ENCODE measurements around the gene VRK3.
"Not testable (repeated sequence)": the region's sequence is repeated elsewhere in the genome, so short reads cannot be mapped to it uniquely, and the experiment has no call there.

VRK3 gene

DNA sequence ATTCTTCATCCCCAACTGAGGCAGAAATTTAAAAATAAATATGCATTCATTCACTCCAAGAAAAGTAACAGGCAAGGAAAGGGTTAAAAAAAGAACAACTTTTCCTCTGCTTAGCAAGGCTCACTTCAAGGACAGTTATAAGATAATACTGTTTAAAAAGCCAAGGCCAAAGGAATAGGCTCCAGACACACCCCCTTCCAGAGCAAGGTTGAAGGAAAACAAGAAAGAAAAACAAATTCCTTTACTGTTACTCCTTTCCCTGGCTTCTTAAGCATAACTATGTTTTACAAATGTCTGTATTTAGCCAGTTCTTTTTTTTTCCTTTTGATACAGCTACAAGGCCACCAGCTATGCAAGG, 72.7 kb downstream of the VRK3 start:
- DNase-seq (ENCODE audit: low read depth), result no peak
- TF ChIP-seq, protein P1, sequence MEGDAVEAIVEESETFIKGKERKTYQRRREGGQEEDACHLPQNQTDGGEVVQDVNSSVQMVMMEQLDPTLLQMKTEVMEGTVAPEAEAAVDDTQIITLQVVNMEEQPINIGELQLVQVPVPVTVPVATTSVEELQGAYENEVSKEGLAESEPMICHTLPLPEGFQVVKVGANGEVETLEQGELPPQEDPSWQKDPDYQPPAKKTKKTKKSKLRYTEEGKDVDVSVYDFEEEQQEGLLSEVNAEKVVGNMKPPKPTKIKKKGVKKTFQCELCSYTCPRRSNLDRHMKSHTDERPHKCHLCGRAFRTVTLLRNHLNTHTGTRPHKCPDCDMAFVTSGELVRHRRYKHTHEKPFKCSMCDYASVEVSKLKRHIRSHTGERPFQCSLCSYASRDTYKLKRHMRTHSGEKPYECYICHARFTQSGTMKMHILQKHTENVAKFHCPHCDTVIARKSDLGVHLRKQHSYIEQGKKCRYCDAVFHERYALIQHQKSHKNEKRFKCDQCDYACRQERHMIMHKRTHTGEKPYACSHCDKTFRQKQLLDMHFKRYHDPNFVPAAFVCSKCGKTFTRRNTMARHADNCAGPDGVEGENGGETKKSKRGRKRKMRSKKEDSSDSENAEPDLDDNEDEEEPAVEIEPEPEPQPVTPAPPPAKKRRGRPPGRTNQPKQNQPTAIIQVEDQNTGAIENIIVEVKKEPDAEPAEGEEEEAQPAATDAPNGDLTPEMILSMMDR (IDR thresholded peaks at IDR 0.05; ENCODE audit: insufficient read depth, low read depth, low read length, missing control alignments), result no peak
- no peak overlapping the region for H3K4me3 ChIP-seq (ENCODE audit: low read depth, low read length)

- no peak for DNase-seq (ENCODE audit: low read depth)
- H3K4me3 ChIP-seq (ENCODE audit: low read depth, low read length), result no peak overlapping the region
- TF ChIP-seq, protein P1 (IDR thresholded peaks at IDR 0.05; ENCODE audit: insufficient read depth, low read depth, low read length, missing control alignments), result no peak
Measured at GRCh38 chr19:49951806-49952478, 73.2 kb downstream of the VRK3 start.

DNA sequence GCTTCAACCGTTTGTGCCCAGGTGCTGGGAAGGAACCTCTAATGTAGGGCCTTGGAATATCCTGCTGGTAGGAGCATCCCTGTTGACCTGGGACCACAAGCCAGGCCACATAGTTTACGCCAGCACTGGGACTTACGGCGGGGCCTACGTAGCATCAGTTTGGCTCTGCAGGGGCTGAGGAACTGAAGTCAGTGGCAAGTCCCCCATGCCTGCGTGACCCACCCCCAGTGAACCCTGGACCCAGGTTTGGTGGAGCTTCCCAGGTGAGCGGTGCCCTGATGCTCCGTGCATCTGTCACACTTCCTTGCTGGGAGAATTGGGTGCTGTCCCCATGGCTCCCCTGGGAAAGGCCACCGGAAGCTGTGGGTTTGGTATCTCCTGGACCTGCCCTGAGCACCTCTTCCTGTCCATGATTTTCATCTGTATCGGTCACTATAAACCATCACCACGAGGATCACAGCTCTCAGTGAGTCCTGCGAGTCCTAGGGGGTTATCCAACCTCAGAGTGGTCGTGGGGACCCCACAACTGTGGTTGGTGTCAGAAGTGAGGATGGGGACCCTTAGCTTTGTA, 74.1 kb downstream of the VRK3 start:
- no peak for DNase-seq (ENCODE audit: low read depth)
- H3K4me3 ChIP-seq (ENCODE audit: low read depth, low read length), result no peak overlapping the region
- TF ChIP-seq, protein P1 (IDR thresholded peaks at IDR 0.05; ENCODE audit: insufficient read depth, low read depth, low read length, missing control alignments), result no peak

DNA sequence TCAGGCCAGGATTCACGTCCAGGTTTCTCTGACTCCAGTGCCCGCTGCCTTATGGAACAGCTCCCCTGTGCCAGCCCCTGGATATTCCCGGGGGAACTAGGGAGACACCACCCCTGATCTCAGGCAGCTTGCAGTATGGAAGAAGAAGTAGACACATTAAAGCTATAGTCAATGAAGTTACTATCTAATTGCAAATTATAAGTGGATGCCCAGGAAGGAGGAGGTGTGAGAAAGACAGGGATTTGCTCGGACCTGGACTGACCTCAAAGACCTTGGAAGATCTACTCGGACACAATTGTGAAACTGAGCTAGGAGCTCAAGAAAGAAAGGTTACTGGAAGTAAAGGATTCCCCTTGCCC, 74.6 kb downstream of the VRK3 start:
- TF ChIP-seq, protein P1 (IDR thresholded peaks at IDR 0.05; ENCODE audit: insufficient read depth, low read depth, low read length, missing control alignments), result no peak
- DNase-seq (ENCODE audit: low read depth), result no peak
- no peak overlapping the region for H3K4me3 ChIP-seq (ENCODE audit: low read depth, low read length)

- no peak for DNase-seq (ENCODE audit: low read depth)
- TF ChIP-seq, protein P1 (IDR thresholded peaks at IDR 0.05; ENCODE audit: insufficient read depth, low read depth, low read length, missing control alignments), result no peak
- H3K4me3 ChIP-seq (ENCODE audit: low read depth, low read length), result no peak overlapping the region
Measured at GRCh38 chr19:49949742-49950589, 75.2 kb downstream of the VRK3 start.

DNA sequence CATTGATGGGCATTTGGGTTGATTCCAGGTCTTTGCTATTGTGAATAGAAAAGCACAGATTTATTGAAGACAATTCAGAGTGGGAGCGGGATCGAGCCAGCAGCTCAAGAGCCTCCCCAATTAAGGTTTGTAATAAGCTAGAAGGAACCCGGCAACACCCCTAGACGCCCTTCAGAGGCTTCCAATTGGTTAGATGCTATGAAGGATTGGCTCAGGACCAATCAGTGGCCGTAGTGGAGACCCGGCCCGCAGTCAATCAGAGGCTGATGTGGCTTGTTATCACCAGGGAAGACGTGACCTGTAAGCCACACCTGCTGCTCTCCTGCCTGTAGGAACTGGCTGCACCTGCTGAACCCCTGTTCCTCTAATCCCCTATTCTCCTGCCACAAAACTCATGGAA, 78.8 kb downstream of the VRK3 start:
- TF ChIP-seq, protein P1 (IDR thresholded peaks at IDR 0.05; ENCODE audit: insufficient read depth, low read depth, low read length, missing control alignments), result no peak
- DNase-seq (ENCODE audit: low read depth), result no peak

GRCh38 chr19:49944567-49944966, 80.6 kb downstream of the VRK3 start:
- H3K4me3 ChIP-seq (ENCODE audit: low read depth, low read length), result not testable (repeated sequence)
- peak; percentile 75 for DNase-seq (ENCODE audit: low read depth)

More for the DNA sequence above, 78.8 kb downstream of the VRK3 start:
- no peak overlapping the region for H3K4me3 ChIP-seq (ENCODE audit: low read depth, low read length)
